HUES64 (cell line): ENCODE results near the gene COL4A1.
A peak's percentile ranks its signal among the peaks of the same experiment; 100 is the strongest.
"Not testable (repeated sequence)": the region's sequence is repeated elsewhere in the genome, so short reads cannot be mapped to it uniquely, and the experiment has no call there.

Experiments
- H3K27ac ChIP-seq: 2 replicates; pipeline ENCODE4 v1.7.0; 2013; ENCODE audit warnings: low read depth, low read length, inconsistent platforms
- H3K27me3 ChIP-seq: 2 replicates; pipeline ENCODE4 v1.6.1; 2013; ENCODE audit warnings: mild to moderate bottlenecking, low read length; ENCODE audit not compliant: insufficient read depth
- H3K36me3 ChIP-seq: 2 replicates; pipeline ENCODE4 v1.6.1; 2013; ENCODE audit warnings: mild to moderate bottlenecking, low read length; ENCODE audit not compliant: insufficient read depth
- H3K4me1 ChIP-seq: 2 replicates; pipeline ENCODE4 v1.6.1; 2013; ENCODE audit warnings: mild to moderate bottlenecking, low read length, moderate library complexity; ENCODE audit not compliant: insufficient read depth
- H3K4me3 ChIP-seq: 2 replicates; pipeline ENCODE4 v1.5.1; 2013; ENCODE audit warnings: mild to moderate bottlenecking, low read length, moderate library complexity
- H3K9ac ChIP-seq: 2 replicates; pipeline ENCODE4 v1.6.1; 2013; ENCODE audit warnings: mild to moderate bottlenecking, low read depth, low read length
- H3K9me3 ChIP-seq: 2 replicates; pipeline ENCODE4 v1.6.1; 2013; ENCODE audit warnings: low read depth, low read length; ENCODE audit not compliant: insufficient read depth
- WGBS: fragments of 150-250, 120-280 bp; methylation state at CpG from one replicate; pipeline ENCODE4 v1.1.7; 2013; ENCODE audit warnings: missing lambda C conversion rate; 5-methylcytosine and 5-hydroxymethylcytosine counted together

COL4A1 gene

GRCh38 chr13:110124201-110124940 lies 182.6 kb downstream of the COL4A1 start:
- no peak overlapping the region for H3K9ac ChIP-seq
- 94% methylated on average over 14 of the region's 14 CpGs for WGBS
- no peak overlapping the region for H3K27ac ChIP-seq
- no peaks in the 10 kb centered on the region for H3K9me3 ChIP-seq
- H3K4me1 ChIP-seq = peaks cover 34% of the 10 kb centered on the region
- no peaks in the 10 kb centered on the region for H3K36me3 ChIP-seq
- H3K27me3 ChIP-seq = no peaks in the 10 kb centered on the region
- H3K4me3 ChIP-seq = no peak overlapping the region

DNA sequence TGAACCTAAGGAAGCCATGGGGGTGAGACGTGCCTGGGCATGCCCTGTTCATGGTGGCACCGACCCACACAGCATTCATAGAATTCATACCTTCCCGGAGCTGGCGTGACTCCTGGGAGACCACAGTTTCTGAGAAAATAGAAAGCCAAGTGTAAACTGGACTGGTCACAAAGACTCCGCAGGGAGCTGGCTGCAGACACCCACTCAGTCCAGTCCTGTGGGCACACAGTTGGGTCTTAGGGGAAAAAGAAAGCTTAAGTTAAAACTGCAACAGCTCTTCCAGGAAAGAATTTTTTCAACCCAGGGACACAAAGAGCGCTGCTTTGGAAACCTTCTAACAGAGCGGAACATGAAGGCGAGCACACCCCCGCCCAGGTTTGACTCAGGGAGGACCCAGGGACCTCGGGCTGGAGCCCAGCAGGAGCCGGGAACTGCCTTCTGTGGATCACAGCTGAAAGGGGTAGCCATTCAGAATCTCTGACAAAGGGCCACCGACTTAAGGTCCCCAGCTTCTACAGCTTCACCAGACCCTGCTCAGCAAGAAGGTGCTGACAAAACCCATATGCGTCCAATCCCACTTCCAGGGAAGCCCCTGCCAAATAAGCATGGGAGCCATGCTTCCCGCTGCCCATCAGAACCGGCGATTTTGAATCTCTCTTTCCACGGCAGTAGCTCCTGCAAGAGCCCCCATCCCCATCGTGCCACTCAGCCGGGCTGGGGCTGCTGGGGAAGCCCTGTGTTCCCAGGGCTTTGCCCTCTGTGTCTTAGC lies 183.7 kb downstream of the COL4A1 start:
- Histone ChIP-seq H3K9ac (no peak overlapping the region), H3K27ac (peak overlapping the region; percentile 21; the same call in 1 of the 2 replicates), H3K4me3 (no peak overlapping the region), H3K9me3 (no peaks in the 10 kb centered on the region), H3K4me1 (peaks cover 34% of the 10 kb centered on the region), H3K36me3 (no peaks in the 10 kb centered on the region), H3K27me3 (no peaks in the 10 kb centered on the region)
- 85% methylated on average over 19 of the region's 19 CpGs for WGBS

DNA sequence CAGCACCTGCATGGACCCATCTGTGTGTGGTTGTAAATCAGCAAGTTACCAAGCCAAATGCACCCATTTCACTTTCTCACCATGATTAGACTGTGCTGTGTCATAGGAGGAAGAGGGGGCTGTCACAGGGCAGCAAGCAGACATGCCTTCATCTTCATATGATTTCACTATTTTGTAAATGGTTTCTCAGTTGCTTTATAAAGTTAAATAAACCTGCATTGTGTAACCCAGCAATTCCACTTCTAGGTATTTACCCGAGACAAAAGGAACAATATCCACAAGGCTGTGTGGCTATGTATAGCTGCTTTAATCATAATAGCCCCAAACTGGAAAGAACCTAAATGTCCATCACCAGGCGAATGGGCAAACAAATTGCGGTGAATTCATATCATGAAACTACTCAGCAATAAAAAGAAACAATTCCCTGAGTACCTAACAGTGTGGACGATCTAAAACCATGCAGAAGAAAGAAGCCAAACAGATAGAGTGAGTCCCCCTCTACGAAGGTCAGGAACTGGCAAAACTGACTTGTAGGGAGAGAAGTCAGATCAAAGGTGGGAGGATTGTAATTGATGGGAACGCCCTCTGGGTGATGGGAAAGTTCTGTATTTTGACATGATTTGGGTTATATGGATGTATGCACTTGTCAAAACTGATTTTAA lies 185.4 kb downstream of the COL4A1 start:
- Histone ChIP-seq H3K36me3 (no peaks in the 10 kb centered on the region), H3K27ac (no peak overlapping the region), H3K9me3 (no peaks in the 10 kb centered on the region), H3K4me1 (peaks cover 21% of the 10 kb centered on the region), H3K4me3 (no peak overlapping the region), H3K9ac (no peak overlapping the region), H3K27me3 (no peaks in the 10 kb centered on the region)
- WGBS = 92% methylated on average over 6 of the region's 6 CpGs

DNA sequence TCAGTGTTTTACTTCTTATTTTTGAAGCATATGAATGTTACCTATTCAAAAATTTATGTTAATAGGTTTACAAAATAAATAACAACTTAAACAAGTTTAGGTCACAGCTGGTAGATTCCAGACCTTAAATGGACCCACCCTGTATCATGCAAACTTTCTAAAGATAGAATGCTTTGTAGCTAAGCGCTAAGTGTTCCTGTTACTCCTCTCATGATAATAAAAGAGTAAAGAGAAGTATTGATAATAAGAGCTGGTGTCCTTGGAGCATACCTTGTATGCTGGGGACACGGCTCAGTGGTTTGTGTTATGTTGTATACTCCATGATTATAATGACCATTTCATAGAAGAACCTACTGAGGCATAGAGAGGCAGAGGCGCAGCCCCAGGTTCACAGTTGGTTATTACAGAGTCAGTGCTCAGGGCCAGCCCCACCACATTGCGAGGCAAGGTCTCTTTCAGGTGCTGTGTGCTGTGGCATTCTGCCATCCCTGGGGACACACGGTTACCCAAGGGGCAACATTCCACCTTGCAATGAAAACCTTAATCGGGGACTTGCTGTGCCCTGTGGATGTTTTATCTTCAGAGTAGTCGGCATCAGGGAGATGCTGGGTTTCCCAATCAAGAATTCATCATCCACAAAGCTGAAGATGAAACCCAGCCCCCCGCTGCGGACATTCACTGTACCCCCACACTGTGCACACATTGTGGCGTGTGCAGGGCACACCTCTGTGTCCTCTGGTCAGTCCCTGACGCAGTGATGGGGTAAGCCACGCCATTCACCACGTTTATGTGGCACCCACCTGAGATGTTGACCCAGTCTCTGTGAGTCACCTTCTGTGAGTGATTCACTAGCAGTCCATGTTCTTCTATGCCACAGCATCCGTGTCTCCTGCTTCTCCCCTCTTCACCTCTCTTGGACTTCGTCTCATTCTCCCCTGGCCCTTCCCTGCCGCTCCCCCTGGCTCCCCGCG lies 186.7 kb downstream of the COL4A1 start:
- peaks cover 7% of the 10 kb centered on the region for H3K27me3 ChIP-seq

DNA sequence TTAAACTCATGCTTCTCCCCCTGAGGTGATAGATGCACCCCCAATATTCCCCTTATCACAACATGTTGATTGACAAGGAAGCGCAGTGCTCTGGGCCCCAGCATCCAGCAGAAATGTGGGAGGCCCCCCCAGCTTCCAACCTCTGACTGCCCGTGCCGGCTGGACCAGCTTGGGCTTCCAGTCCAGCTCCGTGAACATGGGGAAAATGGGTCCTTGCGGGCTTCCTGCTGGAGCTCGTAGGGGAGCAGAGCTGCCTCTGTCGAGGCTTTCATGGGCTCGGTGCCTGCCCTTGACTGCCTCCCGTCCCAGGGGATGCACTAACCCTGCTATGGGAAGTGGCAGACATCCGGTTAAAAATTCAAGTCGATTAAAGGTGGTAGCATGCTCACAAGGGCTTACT lies 188.9 kb downstream of the COL4A1 start:
- H3K36me3 ChIP-seq = no peaks in the 10 kb centered on the region
- no peak overlapping the region for H3K27ac ChIP-seq
- H3K4me1 ChIP-seq = peaks cover 4% of the 10 kb centered on the region; the same call in 1 of the 2 replicates
- H3K9ac ChIP-seq = no peak overlapping the region
- 93% methylated on average over 11 of the region's 11 CpGs for WGBS
- peaks cover 20% of the 10 kb centered on the region for H3K27me3 ChIP-seq
- H3K4me3 ChIP-seq = no peak overlapping the region
- H3K9me3 ChIP-seq = no peaks in the 10 kb centered on the region

More for the DNA sequence above, 186.7 kb downstream of the COL4A1 start:
- H3K4me3 ChIP-seq = no peak overlapping the region
- no peak overlapping the region for H3K9ac ChIP-seq
- WGBS = 91% methylated on average over 17 of the region's 18 CpGs
- H3K4me1 ChIP-seq = peaks cover 8% of the 10 kb centered on the region; the same call in 1 of the 2 replicates
- H3K9me3 ChIP-seq = no peaks in the 10 kb centered on the region
- no peaks in the 10 kb centered on the region for H3K36me3 ChIP-seq
- no peak overlapping the region for H3K27ac ChIP-seq

DNA sequence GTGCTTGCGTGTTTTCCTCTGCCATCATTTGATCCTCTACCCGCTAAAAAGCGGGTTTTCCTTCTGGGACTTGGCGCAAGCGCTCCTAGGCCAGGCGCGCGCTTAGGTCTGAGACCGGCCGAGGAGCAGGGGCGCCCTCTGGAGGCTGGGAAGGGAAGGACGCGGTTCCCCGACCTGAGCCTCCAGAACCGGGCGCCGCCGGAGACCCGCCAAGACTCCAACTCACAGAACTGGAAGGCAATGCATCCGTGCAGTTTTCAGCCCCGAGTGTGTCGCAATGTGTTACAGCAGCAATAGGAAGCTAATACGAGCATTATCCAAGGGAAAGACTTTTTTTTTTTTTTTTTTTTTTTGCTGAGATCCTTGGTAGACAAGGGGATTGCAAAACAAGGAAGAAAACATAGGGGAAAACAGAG lies 190.9 kb downstream of the COL4A1 start:
- Histone ChIP-seq H3K27ac (no peak overlapping the region), H3K9ac (no peak overlapping the region), H3K4me1 (no peaks in the 10 kb centered on the region), H3K36me3 (no peaks in the 10 kb centered on the region), H3K27me3 (peaks cover 20% of the 10 kb centered on the region), H3K4me3 (no peak overlapping the region), H3K9me3 (no peaks in the 10 kb centered on the region)
- WGBS = 11% methylated on average over 23 of the region's 23 CpGs

DNA sequence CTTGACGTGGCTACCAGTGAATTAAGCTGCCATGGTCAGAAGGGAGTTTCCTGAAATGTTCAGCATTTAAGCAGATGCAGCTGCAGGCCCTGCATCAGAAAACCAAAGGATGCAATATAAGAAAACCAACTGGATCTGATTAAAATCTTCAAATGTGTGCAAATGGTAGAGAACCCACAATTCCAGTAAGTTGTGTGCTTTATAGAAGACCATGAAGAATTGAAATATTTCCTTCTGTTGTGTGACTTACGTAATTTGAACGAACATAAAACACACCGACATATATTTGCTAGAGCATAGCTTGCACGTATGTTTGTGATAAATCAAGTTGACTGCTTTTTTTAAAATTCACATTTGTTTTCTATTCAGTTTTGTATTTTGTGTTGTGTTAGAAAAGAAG lies 191.4 kb downstream of the COL4A1 start:
- Histone ChIP-seq H3K27me3 (peaks cover 20% of the 10 kb centered on the region), H3K9me3 (no peaks in the 10 kb centered on the region), H3K4me3 (no peak overlapping the region)

GRCh38 chr13:110114316-110114715 lies 192.6 kb downstream of the COL4A1 start:
- Histone ChIP-seq H3K9ac (no peak overlapping the region), H3K27ac (no peak overlapping the region)

More for the DNA sequence above, 191.4 kb downstream of the COL4A1 start:
- H3K4me1 ChIP-seq = no peaks in the 10 kb centered on the region
- no peak overlapping the region for H3K9ac ChIP-seq
- H3K27ac ChIP-seq = no peak overlapping the region
- WGBS = 88% methylated on average over 5 of the region's 5 CpGs
- H3K36me3 ChIP-seq = no peaks in the 10 kb centered on the region

DNA sequence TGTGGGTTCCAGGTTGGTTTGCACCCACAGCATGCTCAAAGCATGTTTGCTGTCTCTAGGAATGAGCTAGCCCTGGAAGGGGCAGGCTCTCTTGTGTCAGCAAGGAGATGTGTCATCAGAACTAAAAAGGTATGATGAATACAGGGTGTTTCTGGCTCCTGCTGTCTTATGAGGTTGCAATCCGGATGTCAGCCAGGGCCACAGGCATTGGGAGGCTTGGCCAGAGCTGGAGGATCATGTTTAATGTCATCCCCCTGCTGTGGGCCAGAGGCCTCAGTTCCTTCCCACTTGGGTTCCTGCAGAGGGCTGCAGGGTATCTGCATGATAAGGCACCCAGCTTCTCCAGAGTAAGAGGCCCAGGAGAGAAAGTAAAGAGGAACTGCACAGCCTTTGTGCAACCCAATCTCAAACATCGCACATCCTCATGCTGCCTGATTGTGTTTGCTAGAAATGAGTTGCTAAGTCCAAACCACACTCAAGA lies 193.6 kb downstream of the COL4A1 start:
- H3K36me3 ChIP-seq = no peaks in the 10 kb centered on the region
- H3K27ac ChIP-seq = no peak overlapping the region
- no peak overlapping the region for H3K9ac ChIP-seq
- peaks cover 4% of the 10 kb centered on the region; the same call in 1 of the 2 replicates for H3K4me1 ChIP-seq
- H3K27me3 ChIP-seq = peaks cover 20% of the 10 kb centered on the region
- 80% methylated on average over 2 of the region's 2 CpGs for WGBS
- no peaks in the 10 kb centered on the region for H3K9me3 ChIP-seq
- H3K4me3 ChIP-seq = no peak overlapping the region

More at GRCh38 chr13:110114316-110114715, 192.6 kb downstream of the COL4A1 start:
- Histone ChIP-seq H3K4me1 (peaks cover 4% of the 10 kb centered on the region; the same call in 1 of the 2 replicates), H3K27me3 (peaks cover 20% of the 10 kb centered on the region), H3K4me3 (no peak overlapping the region), H3K9me3 (no peaks in the 10 kb centered on the region), H3K36me3 (no peaks in the 10 kb centered on the region)
- WGBS = 97% methylated on average over 2 of the region's 2 CpGs

GRCh38 chr13:110112379-110112778 lies 194.6 kb downstream of the COL4A1 start:
- H3K4me3 ChIP-seq, H3K4me1 ChIP-seq, H3K9me3 ChIP-seq, H3K36me3 ChIP-seq, H3K27ac ChIP-seq, H3K9ac ChIP-seq: not testable (repeated sequence)
- H3K27me3 ChIP-seq = peaks cover 20% of the 10 kb centered on the region
- WGBS = 0% methylated on average over 1 of the region's 6 CpGs
